Measurements from ENCODE around the gene VCAN.

- no peak for TF ChIP-seq EZH2phosphoT487 (IDR thresholded peaks at IDR 0.05; ENCODE audit: insufficient read depth, low read depth)
- TF ChIP-seq EZH2 (IDR thresholded peaks at IDR 0.05; ENCODE audit: insufficient read depth, poor library complexity, severe bottlenecking): peak; percentile 10
Observed at GRCh38 chr5:83469075-83469474, 2.5 kb upstream of the VCAN start.
